ENCODE data around the gene SNED1.

The SNED1 gene

GRCh38 chr2:241007880-241008710 is 9.7 kb downstream of the SNED1 start:
- no peak for TF ChIP-seq CTCF (IDR thresholded peaks at IDR 0.05; ENCODE audit: low read depth, low read length)
- 0 out of 2 replicates have a peak, but pooled peaks cover 2% of the 10 kb centered on the region for H3K9me3 ChIP-seq
- no peaks in the 10 kb centered on the region for H3K36me3 ChIP-seq
- H3K4me3 ChIP-seq (ENCODE audit: low read depth, low read length): no peak overlapping the region
- no peaks in the 10 kb centered on the region for H3K4me1 ChIP-seq
- no peak for DNase-seq
- no peaks in the 10 kb centered on the region for H3K27me3 ChIP-seq

- Histone ChIP-seq H3K36me3 (no peaks in the 10 kb centered on the region), H3K9me3 (0 out of 2 replicates have a peak, but pooled peaks cover 2% of the 10 kb centered on the region), H3K4me3 (ENCODE audit: low read depth, low read length) (no peak overlapping the region), H3K27me3 (no peaks in the 10 kb centered on the region), H3K4me1 (no peaks in the 10 kb centered on the region)
- TF ChIP-seq CTCF (IDR thresholded peaks at IDR 0.05; ENCODE audit: low read depth, low read length): no peak
- DNase-seq: no peak
Measured at GRCh38 chr2:241008711-241009121, 10.3 kb downstream of the SNED1 start.

DNA sequence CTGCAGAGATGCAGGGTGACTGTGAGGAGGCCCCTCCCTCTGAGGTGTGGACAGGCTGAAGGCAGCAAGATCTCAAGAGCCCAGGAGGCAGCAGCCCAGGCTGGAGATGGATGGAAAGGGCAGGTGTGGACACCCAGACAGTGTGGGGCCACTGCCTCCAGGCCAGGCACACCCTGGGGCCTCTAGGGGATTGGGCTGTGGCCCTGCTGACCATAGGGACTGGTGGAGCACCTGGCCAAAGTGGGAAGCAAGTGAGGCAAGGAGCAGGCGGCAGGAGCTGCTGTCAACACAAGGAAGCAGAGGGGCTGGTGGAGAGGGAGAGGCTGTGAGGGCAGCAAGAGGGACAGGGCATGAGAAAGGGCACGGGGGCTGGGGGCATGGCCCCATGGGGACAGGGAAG is 10.8 kb downstream of the SNED1 start:
- no peaks in the 10 kb centered on the region for H3K9me3 ChIP-seq
- H3K36me3 ChIP-seq: no peaks in the 10 kb centered on the region
- H3K4me1 ChIP-seq: no peaks in the 10 kb centered on the region
- no peak for DNase-seq
- H3K27me3 ChIP-seq: no peaks in the 10 kb centered on the region
- TF ChIP-seq CTCF (IDR thresholded peaks at IDR 0.05; ENCODE audit: low read depth, low read length): no peak
- no peak overlapping the region for H3K4me3 ChIP-seq (ENCODE audit: low read depth, low read length)

GRCh38 chr2:241009601-241010530 is 11.4 kb downstream of the SNED1 start:
- no peak for TF ChIP-seq CTCF (IDR thresholded peaks at IDR 0.05; ENCODE audit: low read depth, low read length)
- H3K27me3 ChIP-seq: no peaks in the 10 kb centered on the region
- no peaks in the 10 kb centered on the region for H3K9me3 ChIP-seq
- no peaks in the 10 kb centered on the region for H3K36me3 ChIP-seq
- peak overlapping the region; percentile 46 for H3K4me3 ChIP-seq (ENCODE audit: low read depth, low read length)
- no peak for DNase-seq
- no peaks in the 10 kb centered on the region for H3K4me1 ChIP-seq

DNA sequence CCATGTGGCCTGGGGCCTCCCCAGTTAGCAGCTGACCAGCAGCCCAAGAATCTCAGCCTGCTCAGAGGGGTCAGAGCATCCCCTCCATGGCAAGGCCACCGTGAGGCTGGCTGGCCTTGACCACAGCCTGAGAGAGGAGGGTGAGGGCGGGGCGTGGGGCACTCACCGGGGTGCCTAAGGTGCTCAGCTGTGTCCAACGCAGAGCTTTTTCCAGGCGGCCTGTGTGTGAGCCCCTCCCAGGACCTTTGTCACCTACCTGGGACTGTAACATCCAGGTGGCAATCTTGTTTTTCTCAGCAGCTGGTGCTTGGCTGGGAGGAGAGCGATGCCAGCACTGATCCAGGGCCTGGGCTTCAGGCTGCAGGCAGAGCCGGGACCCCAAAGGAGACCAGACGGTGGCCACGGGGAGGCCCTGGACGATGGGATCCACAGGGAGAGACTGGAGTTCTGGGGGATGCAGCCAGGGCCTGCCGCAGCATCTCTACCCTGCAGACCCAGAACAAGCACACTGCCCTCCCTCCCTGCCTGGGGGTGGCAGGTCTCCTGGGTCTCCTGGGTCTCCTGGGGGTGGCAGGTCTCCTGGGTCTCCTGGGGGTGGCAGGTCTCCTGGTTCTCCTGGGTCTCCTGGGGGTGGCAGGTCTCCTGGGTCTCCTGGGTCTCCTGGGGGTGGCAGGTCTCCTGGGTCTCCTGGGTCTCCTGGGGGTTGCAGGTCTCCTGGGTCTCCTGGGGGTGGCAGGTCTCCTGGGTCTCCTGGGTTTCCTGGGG is 12.3 kb downstream of the SNED1 start:
- H3K4me1 ChIP-seq: no peaks in the 10 kb centered on the region
- no peaks in the 10 kb centered on the region for H3K9me3 ChIP-seq
- H3K36me3 ChIP-seq: no peaks in the 10 kb centered on the region
- no peak for DNase-seq
- no peak for TF ChIP-seq CTCF (IDR thresholded peaks at IDR 0.05; ENCODE audit: low read depth, low read length)
- H3K27me3 ChIP-seq: no peaks in the 10 kb centered on the region
- H3K4me3 ChIP-seq (ENCODE audit: low read depth, low read length): 0 out of 2 replicates have a peak overlapping the region, but pooled peaks have one; percentile 46
